ENCODE measurements around the gene KIAA0513. TPM values are rescaled to one million over a fixed set of nuclear protein-coding genes. Genes with fewer than 3 reads are reported as not detected.

The KIAA0513 gene
- total RNA-seq, 1 donor from 2014 or later, result 12.6 TPM

DNA sequence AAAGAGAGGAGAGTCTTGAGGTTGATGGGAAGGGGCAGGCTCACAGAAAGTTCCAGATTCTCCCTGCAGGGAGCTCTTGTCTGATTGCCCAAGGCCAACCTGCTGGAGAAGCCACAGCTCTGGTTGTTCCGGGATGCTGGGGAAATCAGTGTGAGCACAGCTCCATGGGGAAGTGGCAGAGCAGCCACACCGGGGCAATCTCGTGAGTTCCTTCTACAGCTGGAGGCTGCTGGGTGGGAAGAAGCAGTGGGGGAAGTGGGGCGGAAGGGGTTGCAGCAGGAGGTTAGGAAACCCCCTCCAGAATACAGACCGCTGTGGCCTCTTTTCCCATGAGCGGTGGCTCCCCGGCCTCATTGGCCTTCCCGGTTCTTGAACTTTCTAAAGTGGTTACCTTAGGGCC lies 34.0 kb downstream of the KIAA0513 start:
- intact Hi-C loops (cut with DNase I), result no loop called here
- no peak for DNase-seq (ENCODE audit: low spot score)
- peak; percentile 48 for ATAC-seq

- ATAC-seq, result no peak
- intact Hi-C loops (cut with DNase I), result no loop called here
- no peak for DNase-seq (ENCODE audit: low spot score)
These were observed 34.7 kb downstream of the KIAA0513 start for GRCh38 chr16:85062323-85062722.

- intact Hi-C loops (cut with DNase I), result no loop called here
- no peak for ATAC-seq
- DNase-seq (ENCODE audit: low spot score), result no peak
These were observed 35.2 kb downstream of the KIAA0513 start for GRCh38 chr16:85062845-85063244.

DNA sequence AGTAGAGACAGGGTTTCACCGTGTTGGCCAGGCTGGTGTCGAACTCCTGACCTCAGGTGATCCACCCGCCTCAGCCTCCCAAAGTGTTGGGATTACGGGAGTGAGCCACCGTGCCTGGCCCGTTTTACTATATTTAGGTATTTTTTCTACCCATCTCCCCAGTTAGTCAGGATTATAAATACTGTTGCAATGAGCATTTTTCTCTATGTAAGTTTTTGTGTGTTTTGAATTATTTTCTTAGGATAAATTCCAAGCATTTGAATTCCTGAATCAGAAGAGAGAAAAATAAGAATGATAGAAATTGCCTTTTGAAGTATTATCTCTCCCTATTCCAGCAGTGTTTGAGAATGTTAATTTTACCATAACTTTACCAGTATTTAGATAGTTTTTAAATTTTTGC lies 36.6 kb downstream of the KIAA0513 start:
- ATAC-seq (no peak), DNase-seq (ENCODE audit: low spot score) (no peak)
- intact Hi-C loops (cut with DNase I), result no loop called here

- no peak for DNase-seq (ENCODE audit: low spot score)
- no peak for ATAC-seq
- intact Hi-C loops (cut with DNase I), result no loop called here
These were observed 37.5 kb downstream of the KIAA0513 start for GRCh38 chr16:85065099-85065498.

DNA sequence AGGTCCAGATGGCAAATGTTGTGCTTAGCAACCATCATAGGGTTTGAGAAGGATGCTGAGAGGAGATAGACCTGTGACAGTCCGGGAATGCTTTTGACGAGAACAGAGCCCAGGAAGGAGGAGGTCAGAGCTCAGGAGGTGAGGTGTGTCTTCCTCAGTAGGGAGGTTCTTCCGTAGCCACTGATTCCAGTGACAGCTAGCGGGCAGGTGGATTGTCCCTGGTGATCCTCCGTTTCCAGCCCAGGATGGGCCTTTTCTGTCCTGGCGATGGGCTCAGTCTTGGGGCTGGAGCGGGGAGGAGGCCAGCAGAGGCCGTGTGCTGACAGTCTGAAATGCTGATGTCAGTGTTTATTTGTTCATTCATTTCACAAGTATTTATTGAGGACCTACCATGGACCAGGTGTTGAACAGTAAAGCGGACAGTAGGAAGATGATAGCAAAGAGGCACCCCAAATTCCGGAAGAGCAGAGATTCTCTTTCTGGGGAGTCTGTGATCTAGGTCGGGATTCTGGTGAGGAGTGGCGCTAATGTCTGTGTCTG lies 38.8 kb downstream of the KIAA0513 start:
- ATAC-seq (no peak), DNase-seq (ENCODE audit: low spot score) (no peak)
- intact Hi-C loops (cut with DNase I), result no loop called here

DNA sequence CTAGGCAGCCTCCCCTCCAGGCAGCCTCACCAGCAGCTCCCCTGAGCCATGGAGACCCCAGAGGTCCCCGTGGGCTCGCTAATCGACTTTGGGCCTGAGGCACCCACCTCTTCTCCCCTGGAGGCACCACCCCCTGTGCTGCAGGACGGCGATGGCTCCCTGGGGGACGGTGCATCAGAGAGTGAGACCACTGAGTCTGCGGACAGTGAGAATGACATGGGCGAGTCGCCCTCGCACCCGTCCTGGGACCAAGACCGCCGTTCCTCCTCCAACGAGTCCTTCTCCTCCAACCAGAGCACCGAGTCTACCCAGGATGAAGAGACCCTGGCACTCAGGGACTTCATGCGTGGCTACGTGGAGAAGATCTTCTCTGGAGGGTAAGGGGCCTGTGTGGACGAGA lies 39.4 kb downstream of the KIAA0513 start:
- intact Hi-C loops (cut with DNase I), result no loop called here
- no peak for ATAC-seq
- no peak for DNase-seq (ENCODE audit: low spot score)

DNA sequence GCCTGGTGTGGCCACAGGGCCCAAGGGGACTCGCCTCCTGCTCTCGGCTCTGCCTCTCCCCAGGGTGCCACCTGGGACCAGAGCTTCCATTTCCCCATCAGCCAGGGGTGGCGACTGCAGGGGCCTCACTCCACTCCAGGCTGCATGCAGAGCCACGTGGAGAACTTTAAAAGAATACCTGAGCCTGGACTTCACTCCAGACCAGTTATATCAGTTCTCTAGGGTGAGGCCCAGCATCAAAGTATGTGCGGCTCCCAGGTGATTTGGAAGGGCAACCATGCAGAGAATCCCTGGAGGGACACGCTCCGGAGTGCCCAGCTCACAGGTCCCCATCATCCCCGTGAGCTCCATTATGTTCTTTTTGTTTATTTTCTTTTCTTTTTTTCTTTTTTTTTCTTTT lies 39.8 kb downstream of the KIAA0513 start:
- DNase-seq (ENCODE audit: low spot score), result no peak
- no peak for ATAC-seq
- intact Hi-C loops (cut with DNase I), result no loop called here

DNA sequence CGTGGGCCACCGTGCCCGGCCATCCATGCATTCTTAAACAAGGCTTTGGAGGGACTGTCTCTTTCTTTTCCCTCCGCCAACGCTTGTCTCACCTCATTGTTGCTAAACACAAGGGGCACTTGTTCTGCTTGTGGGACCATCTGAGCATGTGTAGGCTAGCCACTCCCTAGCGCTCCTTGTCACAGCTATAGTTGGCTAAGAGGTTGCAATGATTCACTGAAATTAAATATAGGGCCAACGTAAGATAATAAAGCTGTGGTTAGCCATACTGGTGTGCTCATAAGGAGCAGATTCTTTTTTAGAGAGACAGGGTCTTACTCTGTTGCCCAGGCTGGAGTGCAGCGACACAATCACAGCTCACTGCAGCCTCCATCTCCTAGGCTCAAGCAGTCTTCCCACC lies 41.2 kb downstream of the KIAA0513 start:
- intact Hi-C loops (cut with DNase I), result no loop called here
- no peak for DNase-seq (ENCODE audit: low spot score)

DNA sequence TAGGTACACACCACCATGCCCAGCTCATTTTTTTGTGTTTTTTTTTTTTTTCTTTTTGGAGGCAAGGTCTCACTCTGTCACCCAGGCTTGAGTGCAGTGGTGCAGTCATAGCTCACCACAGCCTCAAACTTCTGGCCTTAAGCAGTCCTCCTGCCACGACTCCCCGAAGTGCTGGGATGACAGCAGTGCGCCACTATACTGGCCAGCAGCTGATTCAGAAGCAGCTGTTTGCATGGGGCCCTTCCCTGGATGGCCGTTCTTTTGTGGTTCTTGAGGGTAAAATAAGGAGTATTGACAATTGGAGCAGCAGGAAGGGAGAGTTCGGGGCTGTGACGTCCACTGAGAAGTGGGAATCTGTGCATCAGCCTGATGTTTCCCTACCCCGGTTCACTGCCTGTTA lies 41.6 kb downstream of the KIAA0513 start:
- ATAC-seq (no peak), DNase-seq (ENCODE audit: low spot score) (no peak)
- intact Hi-C loops (cut with DNase I), result no loop called here

More for the DNA sequence above, 41.2 kb downstream of the KIAA0513 start:
- ATAC-seq, result no peak

GRCh38 chr16:85072076-85072860 lies 44.7 kb downstream of the KIAA0513 start:
- intact Hi-C loops (cut with DNase I), result no loop called here
- ATAC-seq (no peak), DNase-seq (ENCODE audit: low spot score) (no peak)

DNA sequence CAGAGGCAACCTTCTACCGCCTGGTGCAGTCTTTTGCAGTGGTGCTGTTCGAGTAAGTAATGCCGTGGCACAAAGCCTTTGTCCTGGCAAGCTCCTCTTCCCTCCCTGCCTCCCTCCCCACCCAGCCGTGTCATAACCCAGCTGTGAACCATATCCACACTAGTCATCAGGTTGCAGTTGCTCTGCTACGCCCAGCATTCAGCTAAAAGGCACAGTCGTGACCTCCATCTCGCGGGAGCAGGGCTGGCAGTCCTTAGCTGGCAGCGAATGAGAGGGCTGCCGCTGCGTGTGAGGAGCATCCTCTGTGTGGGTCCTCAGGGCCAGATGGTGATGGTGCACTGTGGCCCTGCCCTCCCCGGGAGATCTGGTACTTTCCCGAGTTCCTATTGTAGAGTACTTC lies 45.4 kb downstream of the KIAA0513 start:
- intact Hi-C loops (cut with DNase I), result no loop called here
- ATAC-seq (peak; percentile 72), DNase-seq (ENCODE audit: low spot score) (no peak)

- no peak for DNase-seq (ENCODE audit: low spot score)
- intact Hi-C loops (cut with DNase I), result no loop called here
These were observed 46.8 kb downstream of the KIAA0513 start for GRCh38 chr16:85074225-85074914.

DNA sequence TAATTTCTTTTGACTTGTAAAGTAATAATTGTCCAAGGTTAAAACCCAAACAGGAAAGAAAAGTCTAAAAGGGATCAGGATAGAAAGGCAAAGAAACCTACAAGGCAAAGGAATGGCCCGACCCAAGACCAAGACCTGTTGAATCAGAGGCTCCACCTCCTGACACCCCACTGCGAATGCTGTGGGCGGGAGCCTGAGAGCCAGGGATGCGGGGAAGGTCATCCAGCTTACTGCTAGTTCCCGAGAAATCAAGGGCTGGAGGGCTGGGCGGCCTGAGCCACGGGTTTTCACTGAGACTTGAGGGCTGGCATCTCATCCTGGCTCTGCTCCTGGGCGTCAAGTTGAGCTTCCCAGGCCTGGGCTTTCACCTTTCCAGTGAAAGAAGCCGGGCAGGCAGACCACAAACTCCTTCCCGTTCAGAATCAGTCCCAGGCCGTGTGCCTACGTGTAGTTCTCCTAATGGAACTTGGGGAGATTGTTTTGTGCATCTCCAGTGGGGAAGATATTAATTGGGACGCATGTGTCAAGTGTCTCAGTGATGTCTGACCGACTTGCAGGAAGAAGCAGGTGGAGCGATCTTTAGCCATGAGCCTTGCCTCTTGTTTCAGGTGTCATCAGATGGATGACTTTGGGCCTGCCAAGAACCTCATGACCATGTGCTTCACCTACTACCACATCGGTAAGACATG lies 47.8 kb downstream of the KIAA0513 start:
- no peak for ATAC-seq
- no peak for DNase-seq (ENCODE audit: low spot score)
- intact Hi-C loops (cut with DNase I), result no loop called here

More at GRCh38 chr16:85074225-85074914, 46.8 kb downstream of the KIAA0513 start:
- ATAC-seq, result no peak

- no peak for ATAC-seq
- intact Hi-C loops (cut with DNase I), result no loop called here
- DNase-seq (ENCODE audit: low spot score), result no peak
These were observed 49.4 kb downstream of the KIAA0513 start for GRCh38 chr16:85077039-85077438.

- ATAC-seq (no peak), DNase-seq (ENCODE audit: low spot score) (no peak)
- intact Hi-C loops (cut with DNase I), result no loop called here
These were observed 50.1 kb downstream of the KIAA0513 start for GRCh38 chr16:85077576-85078125.

- intact Hi-C loops (cut with DNase I), result no loop called here
- no peak for ATAC-seq
- no peak for DNase-seq (ENCODE audit: low spot score)
These were observed 50.6 kb downstream of the KIAA0513 start for GRCh38 chr16:85078226-85078625.

DNA sequence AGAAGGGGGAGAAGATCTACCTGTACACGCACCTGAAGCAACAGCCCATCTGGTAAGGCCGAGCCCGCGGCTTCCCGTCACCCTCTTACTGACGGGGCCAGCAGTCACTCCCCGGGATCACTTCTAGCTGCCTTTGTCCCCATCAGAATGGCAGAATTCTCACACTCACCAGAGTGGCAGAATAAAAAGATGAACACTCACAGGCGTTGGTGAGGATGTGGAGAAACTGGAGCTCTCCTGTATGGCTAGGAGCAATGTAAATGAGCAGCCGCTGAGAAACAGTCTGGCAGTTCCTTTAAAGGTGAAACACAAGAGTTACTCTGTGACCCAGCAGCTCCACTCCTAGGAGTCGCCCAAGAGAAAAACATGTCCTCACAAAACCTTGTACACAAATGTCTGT lies 51.4 kb downstream of the KIAA0513 start:
- DNase-seq (ENCODE audit: low spot score) (no peak), ATAC-seq (no peak)
- intact Hi-C loops (cut with DNase I), result no loop called here

DNA sequence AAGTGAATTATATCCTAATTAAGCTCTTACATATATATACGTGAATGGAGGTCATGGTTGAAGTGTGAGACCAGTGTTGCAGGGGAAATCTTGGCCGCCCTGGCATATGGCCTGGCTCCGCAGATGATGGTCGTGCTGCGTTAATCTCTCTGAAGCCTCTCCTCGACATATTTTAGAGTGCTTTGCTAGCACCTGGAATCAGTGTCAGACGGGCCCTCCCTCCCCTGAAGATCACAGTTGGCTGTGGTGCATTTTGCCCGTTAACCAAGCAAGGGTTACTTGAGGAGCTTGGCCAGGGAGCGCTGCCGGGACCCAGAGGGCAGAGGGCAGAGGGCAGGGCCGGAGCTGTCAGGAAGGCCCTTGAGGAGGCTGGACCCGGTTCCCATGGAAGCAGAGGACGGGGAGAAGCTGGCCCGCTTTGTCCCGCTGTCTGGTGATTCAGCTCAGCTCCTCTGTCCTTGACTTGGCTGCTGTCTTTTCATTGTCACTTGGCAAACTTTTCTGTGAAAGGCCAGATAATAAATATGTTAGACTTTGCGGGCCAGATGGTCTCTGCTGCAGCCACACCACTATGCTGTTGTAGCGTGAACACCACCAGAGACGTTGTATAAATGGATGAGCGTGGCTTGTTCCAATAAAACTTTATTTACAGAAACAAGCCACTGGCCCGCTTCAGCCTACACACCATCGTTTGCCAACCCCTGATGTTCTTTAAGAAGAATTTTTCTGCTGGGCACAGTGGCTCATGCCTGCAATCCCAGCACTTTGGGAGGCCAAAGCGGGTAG lies 52.4 kb downstream of the KIAA0513 start:
- intact Hi-C loops (cut with DNase I), result no loop called here
- ATAC-seq (no peak), DNase-seq (ENCODE audit: low spot score) (no peak)
